T-cell (primary cell): Measurements from ENCODE around the gene ROBO4. TPM values are rescaled to one million over a fixed set of nuclear protein-coding genes. Genes with fewer than 3 reads are reported as not detected.

Source experiments
- ATAC-seq, 4 experiments: fragments of 200-7000 bp in 3 of 4; fragments of 150-1000 bp in 1 of 4; cut with Tn5 transposase; replicated peaks in 1 of 4; 1 replicate in 3 of 4; 2 replicates in 1 of 4; pipeline ENCODE4 v1.10.0; 2021; ENCODE audit warnings: moderate library complexity in 3 of 4, mild to moderate bottlenecking in 2 of 4, moderate number of reproducible peaks in 1 of 4
- CTCF ChIA-PET, 2 donors: fragments of 300-600 bp; sonication (Branson Sonifier 250); formaldehyde crosslinking; loops; one replicate each; lab custom pipeline; 2022; ENCODE audit warnings: antibody characterized with exemption in 2 of 2; lab: Charles Lee
- POLR2A ChIA-PET, 2 donors: fragments of 300-600 bp; sonication (Branson Sonifier 250); formaldehyde crosslinking; loops; one replicate each; lab custom pipeline; 2022; ENCODE audit warnings: antibody characterized with exemption in 2 of 2; lab: Charles Lee
- DNase-seq, 35 experiments: peaks; one replicate each; pipeline versions ENCODE4 v3.0.0 to v3.0.0-alpha.2; 2013 to 2023
- H3K27ac ChIP-seq: one replicate; pipeline ENCODE4 v1.5.1; 2013; ENCODE audit warnings: low read length
- H3K27me3 ChIP-seq, 2 experiments: replicated peaks in 1 of 2; 1 replicate in 1 of 2; 2 replicates in 1 of 2; pipeline versions ENCODE4 v1.6.1 to v1.7.0; 2013; ENCODE audit warnings: low read length in 1 of 2, mixed read lengths in 1 of 2; ENCODE audit not compliant: control insufficient read depth in 2 of 2, insufficient read depth in 2 of 2; ENCODE audit errors: extremely low read depth in 1 of 2
- H3K36me3 ChIP-seq, 2 donors: 1 replicate in 1 of 2; 2 replicates in 1 of 2; pipeline versions ENCODE4 v1.6.1 to v1.7.0; 2013; ENCODE audit warnings: low read length in 1 of 2; ENCODE audit not compliant: control insufficient read depth in 2 of 2, insufficient read depth in 1 of 2; ENCODE audit errors: extremely low read depth in 1 of 2
- H3K4me1 ChIP-seq, 2 experiments: 1 replicate in 1 of 2; 2 replicates in 1 of 2; pipeline versions ENCODE4 v1.6.1 to v1.7.0; 2013; ENCODE audit warnings: low read length in 2 of 2, mixed read lengths in 1 of 2; ENCODE audit not compliant: insufficient read depth in 2 of 2, control insufficient read depth in 1 of 2; ENCODE audit errors: extremely low read depth in 1 of 2
- H3K4me3 ChIP-seq, 2 donors: 1 replicate in 1 of 2; 2 replicates in 1 of 2; pipeline versions ENCODE4 v1.5.1 to v1.7.0; 2013; ENCODE audit warnings: mild to moderate bottlenecking in 2 of 2, low read length in 1 of 2, moderate library complexity in 1 of 2; ENCODE audit not compliant: control insufficient read depth in 1 of 2; ENCODE audit errors: extremely low read depth in 1 of 2
- H3K9me3 ChIP-seq: 2 replicates; pipeline ENCODE4 v1.7.0; 2013
- H3K27ac Mint-ChIP-seq, 2 donors: one replicate each; pipeline ENCODE4 v1.8.0; 2020 to 2021; ENCODE audit warnings: mild to moderate bottlenecking in 2 of 2, mixed read lengths in 2 of 2
- H3K27me3 Mint-ChIP-seq, 2 donors: one replicate each; pipeline ENCODE4 v1.8.0; 2021 to 2022; ENCODE audit warnings: mixed read lengths in 2 of 2
- H3K36me3 Mint-ChIP-seq: one replicate; pipeline ENCODE4 v1.8.0; 2021; ENCODE audit warnings: mixed read lengths
- H3K4me1 Mint-ChIP-seq, 3 donors: one replicate each; pipeline ENCODE4 v1.8.0; 2020 to 2022; ENCODE audit warnings: mixed read lengths in 3 of 3, mild to moderate bottlenecking in 1 of 3
- H3K4me3 Mint-ChIP-seq, 3 donors: one replicate each; pipeline ENCODE4 v1.8.0; 2020 to 2022; ENCODE audit warnings: mild to moderate bottlenecking in 3 of 3, mixed read lengths in 3 of 3, moderate library complexity in 3 of 3
- H3K9me3 Mint-ChIP-seq, 3 donors: one replicate each; pipeline ENCODE4 v1.8.0; 2020 to 2022; ENCODE audit warnings: mixed read lengths in 3 of 3
- WGBS: methylation state at CpG from one replicate; pipeline ENCODE4 v1.1.5; 2013; ENCODE audit warnings: missing lambda C conversion rate; ENCODE audit not compliant: insufficient coverage; 5-methylcytosine and 5-hydroxymethylcytosine counted together
- total RNA-seq, 35 experiments: library from RNA in 6 of 35; stranded (reverse) in 6 of 35; fragments of 120-200 nt in 1 of 35; gene quantifications; one replicate each; pipeline versions ENCODE4 v1.2.1 to v1.2.4 and lab custom pipeline; 2013 to 2026

The ROBO4 gene
- under 1 TPM in 3 of 5 donors, not detected in 2; 0.41 to 0.59 (median 0.50) TPM for total RNA-seq
- not detected for total RNA-seq (2013)
- total RNA-seq (lab: John Stamatoyannopoulos, UW), result 0 to 0.48 (median 0) reads per million in 29 experiments

GRCh38 chr11:124897674-124898262, at the start of gene ROBO4:
Gene ROBO4, minus strand, starts transcription at chr11:124897865. Its CDS starts 70 bp downstream, at chr11:124897795.
- ChIA-PET POLR2A (interaction anchor here in 1 of 2 donors (0.8 kb wide), 1 partner anchor 22 kb away, joined by 3 read pairs; no protein-coding TSS in a partner anchor), CTCF (no interaction called here)
- no peak for DNase-seq
- H3K4me3 Mint-ChIP-seq, result no peak within 1 kb of the TSS
- WGBS, result 16% methylated on average over 8 of the region's 12 CpGs
- no peaks in the 10 kb centered on the region for H3K36me3 Mint-ChIP-seq
- no peaks in the 10 kb centered on the region for H3K9me3 ChIP-seq
- no peak within 1 kb of the TSS for H3K27ac Mint-ChIP-seq
- H3K9me3 Mint-ChIP-seq, result no peaks in the 10 kb centered on the region
- ATAC-seq, result peak in 1 of 4 experiments; percentile 25
- H3K4me1 ChIP-seq, result peaks cover 0 to 4% of the 10 kb centered on the region in 2 experiments
- peaks cover 2 to 13% (median 7%) of the 10 kb centered on the region in 3 donors for H3K4me1 Mint-ChIP-seq
- peaks cover 0 to 30% of the 10 kb centered on the region in 2 experiments for H3K27me3 ChIP-seq
- no peaks in the 10 kb centered on the region for H3K36me3 ChIP-seq
- no peak within 1 kb of the TSS for H3K4me3 ChIP-seq
- H3K27me3 Mint-ChIP-seq, result peaks cover 3 to 19% of the 10 kb centered on the region in 2 donors
- H3K27ac ChIP-seq, result no peak within 1 kb of the TSS

- Mint-ChIP-seq H3K27me3 (no peaks in the 10 kb centered on the region), H3K4me3 (no peak overlapping the region), H3K4me1 (peaks cover 21 to 32% (median 25%) of the 10 kb centered on the region in 3 donors), H3K36me3 (peaks cover 6% of the 10 kb centered on the region), H3K27ac (no peak overlapping the region), H3K9me3 (peaks cover 7 to 13% (median 10%) of the 10 kb centered on the region in 3 donors)
- Histone ChIP-seq H3K4me3 (no peak overlapping the region), H3K4me1 (peaks cover 29 to 33% of the 10 kb centered on the region in 2 experiments), H3K27me3 (no peaks in the 10 kb centered on the region), H3K36me3 (no peaks in the 10 kb centered on the region), H3K27ac (no peak overlapping the region), H3K9me3 (no peaks in the 10 kb centered on the region)
- ChIA-PET CTCF (no interaction called here), POLR2A (interaction anchor here in 1 of 2 donors (0.6 kb wide), 1 partner anchor 158 kb away, joined by 6 read pairs; no protein-coding TSS in a partner anchor)
- ATAC-seq, result no peak
- WGBS, result no CpG with 5 or more reads among the region's 2 CpGs
- DNase-seq, result no peak
Observed at GRCh38 chr11:124946735-124947141, 49.1 kb upstream of the ROBO4 start.

DNA sequence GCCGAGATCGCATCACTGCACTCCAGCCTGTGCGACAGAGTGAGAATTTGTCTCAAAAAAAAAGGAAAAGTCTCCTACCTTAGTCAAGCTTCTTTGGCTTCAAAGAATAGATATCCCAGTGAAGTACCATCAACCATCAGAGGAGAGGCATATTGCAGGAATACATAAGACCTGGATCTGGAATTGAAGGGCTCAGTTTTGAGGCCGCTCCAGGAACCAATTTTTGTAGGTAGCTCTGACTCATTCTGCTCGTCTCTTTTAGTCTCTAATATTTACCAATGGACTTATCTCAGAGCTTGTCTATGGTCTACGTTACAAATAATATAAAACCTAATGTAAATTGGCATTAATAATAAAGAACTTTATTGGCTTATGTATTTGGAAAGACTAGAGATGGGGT, 48.2 kb upstream of the ROBO4 start:
- Histone ChIP-seq H3K4me3 (no peak overlapping the region), H3K36me3 (no peaks in the 10 kb centered on the region), H3K9me3 (no peaks in the 10 kb centered on the region), H3K4me1 (peaks cover 20 to 24% of the 10 kb centered on the region in 2 experiments), H3K27ac (no peak overlapping the region), H3K27me3 (no peaks in the 10 kb centered on the region)
- WGBS, result no CpG with 5 or more reads among the region's 6 CpGs
- POLR2A ChIA-PET, result no interaction called here
- Mint-ChIP-seq H3K4me3 (no peak overlapping the region), H3K4me1 (peaks cover 21 to 32% (median 25%) of the 10 kb centered on the region in 3 donors), H3K9me3 (peaks cover 7 to 13% (median 10%) of the 10 kb centered on the region in 3 donors), H3K36me3 (peaks cover 6% of the 10 kb centered on the region), H3K27me3 (no peaks in the 10 kb centered on the region), H3K27ac (no peak overlapping the region)
- DNase-seq, result no peak
- CTCF ChIA-PET, result no interaction called here
- ATAC-seq, result no peak

DNA sequence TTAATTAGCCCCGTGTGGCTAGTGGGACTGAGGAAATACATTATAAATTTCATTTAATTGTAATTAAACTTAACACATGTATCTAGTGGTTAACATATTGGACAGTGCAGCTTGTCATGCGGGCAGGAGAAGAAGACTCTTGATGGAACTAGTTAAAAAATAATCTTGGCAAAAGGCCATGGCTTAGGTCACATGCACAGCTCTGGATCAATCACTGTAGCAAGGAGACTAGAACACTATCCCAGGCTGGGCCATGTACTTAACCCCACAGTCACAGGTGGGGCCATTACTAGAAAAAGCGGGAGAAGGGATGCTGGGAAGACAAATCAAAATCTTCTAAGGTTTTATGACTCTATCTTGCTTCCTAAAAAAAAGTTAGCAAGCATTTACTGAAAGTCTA, 46.9 kb upstream of the ROBO4 start:
- Mint-ChIP-seq H3K9me3 (peaks cover 7 to 13% (median 10%) of the 10 kb centered on the region in 3 donors), H3K27ac (no peak overlapping the region), H3K27me3 (no peaks in the 10 kb centered on the region), H3K4me1 (peaks cover 21 to 32% (median 25%) of the 10 kb centered on the region in 3 donors), H3K36me3 (peaks cover 6% of the 10 kb centered on the region), H3K4me3 (no peak overlapping the region)
- POLR2A ChIA-PET, result no interaction called here
- Histone ChIP-seq H3K4me3 (no peak overlapping the region), H3K4me1 (peaks cover 14 to 17% of the 10 kb centered on the region in 2 experiments), H3K36me3 (no peaks in the 10 kb centered on the region), H3K27ac (no peak overlapping the region), H3K27me3 (no peaks in the 10 kb centered on the region), H3K9me3 (no peaks in the 10 kb centered on the region)
- DNase-seq (no peak), ATAC-seq (no peak)
- CTCF ChIA-PET, result interaction anchor here in 1 of 2 donors (0.6 to 1.2 kb wide), 3 partner anchors 167 to 636 kb away, joined by 3 to 4 read pairs (median 3); partner anchors contain the start of gene TMEM218
- no CpG with 5 or more reads among the region's 3 CpGs for WGBS

GRCh38 chr11:124943741-124944140, 46.1 kb upstream of the ROBO4 start:
- POLR2A ChIA-PET, result no interaction called here
- Histone ChIP-seq H3K4me3 (no peak overlapping the region), H3K4me1 (peaks cover 10 to 14% of the 10 kb centered on the region in 2 experiments), H3K27ac (no peak overlapping the region), H3K27me3 (no peaks in the 10 kb centered on the region), H3K9me3 (no peaks in the 10 kb centered on the region), H3K36me3 (no peaks in the 10 kb centered on the region)
- peaks cover 3% of the 10 kb centered on the region for H3K36me3 Mint-ChIP-seq
- H3K9me3 Mint-ChIP-seq, result peaks cover 5 to 12% (median 10%) of the 10 kb centered on the region in 3 donors
- ATAC-seq, result peak; percentile 68 to 84 (median 82)
- peaks cover 20 to 30% (median 24%) of the 10 kb centered on the region in 3 donors for H3K4me1 Mint-ChIP-seq
- peak in 1 of 35 experiments; percentile 18 for DNase-seq
- peak overlapping the region; percentile 37 to 67 for H3K27ac Mint-ChIP-seq
- H3K27me3 Mint-ChIP-seq, result peaks cover 0 to 3% of the 10 kb centered on the region in 2 donors
- peak overlapping the region in 1 of 3 donors; percentile 6 for H3K4me3 Mint-ChIP-seq
- CTCF ChIA-PET, result interaction anchor here in 1 of 2 donors (0.6 to 1.2 kb wide), 4 partner anchors 67 to 637 kb away, joined by 3 to 4 read pairs (median 3); partner anchors contain the start of gene TMEM218
- WGBS, result no CpG with 5 or more reads among the region's 1 CpG

DNA sequence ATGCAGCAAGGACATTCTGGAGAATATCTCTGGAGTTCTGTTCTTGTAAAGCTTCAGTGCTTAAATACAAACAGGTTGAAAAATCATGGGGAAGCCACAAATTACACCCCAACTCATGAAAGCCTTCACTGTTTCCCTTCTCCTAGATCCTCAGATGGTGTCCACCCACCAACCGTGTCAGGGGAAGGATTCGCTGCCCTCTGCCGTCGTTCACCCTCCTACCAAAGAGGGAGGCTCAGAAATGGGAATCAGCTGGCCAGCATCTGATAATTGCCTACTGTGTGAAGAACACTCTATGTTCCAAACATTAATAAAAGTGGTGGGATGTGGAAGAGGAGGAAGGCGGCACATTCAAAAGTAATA, 45.6 kb upstream of the ROBO4 start:
- Mint-ChIP-seq H3K27me3 (peaks cover 0 to 3% of the 10 kb centered on the region in 2 donors), H3K4me1 (peaks cover 16 to 25% (median 20%) of the 10 kb centered on the region in 3 donors), H3K36me3 (peaks cover 1% of the 10 kb centered on the region), H3K27ac (peak overlapping the region in 1 of 2 donors; percentile 78), H3K4me3 (no peak overlapping the region), H3K9me3 (peaks cover 0 to 7% (median 5%) of the 10 kb centered on the region in 3 donors)
- Histone ChIP-seq H3K36me3 (no peaks in the 10 kb centered on the region), H3K9me3 (no peaks in the 10 kb centered on the region), H3K4me1 (peaks cover 10 to 14% of the 10 kb centered on the region in 2 experiments), H3K4me3 (no peak overlapping the region), H3K27ac (no peak overlapping the region), H3K27me3 (no peaks in the 10 kb centered on the region)
- WGBS, result no CpG with 5 or more reads among the region's 5 CpGs
- ChIA-PET POLR2A (no interaction called here), CTCF (interaction anchor here in 1 of 2 donors (1.1 to 1.2 kb wide), 2 partner anchors 168 to 274 kb away, joined by 3 read pairs; partner anchors contain the start of gene TMEM218)
- ATAC-seq (no peak), DNase-seq (no peak)
